GM20000 (cell line): ENCODE measurements around the gene GDF2.

ENCODE experiments used
- DNase-seq: peaks from one replicate; pipeline ENCODE4 v3.0.0; 2012; ENCODE audit warnings: low spot score
- TF ChIP-seq, protein P1 (sequence below): IDR thresholded peaks from 2 replicates; pipeline ENCODE4 v1.5.1; 2012; ENCODE audit warnings: mild to moderate bottlenecking, control low read depth; ENCODE audit errors: extremely low read depth, missing control alignments

The GDF2 gene

DNA sequence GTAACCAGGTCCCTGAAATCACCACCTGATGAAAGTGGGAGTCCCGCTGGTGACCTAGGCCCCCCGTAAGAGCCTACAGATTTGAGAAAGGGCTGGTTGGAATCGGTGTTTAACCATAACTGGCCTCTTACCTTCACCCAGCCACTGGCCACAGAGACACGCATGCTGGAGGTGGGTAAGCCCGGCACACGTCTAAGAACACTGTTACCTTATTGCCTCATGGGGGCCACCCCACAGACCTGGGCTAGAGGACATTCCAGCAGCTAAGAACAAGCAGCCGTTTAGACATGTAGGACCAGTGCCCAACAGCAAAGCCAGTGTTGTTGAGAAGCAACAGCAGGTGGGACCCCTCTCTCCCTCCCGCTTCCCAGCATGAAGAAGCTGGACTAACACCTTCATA, 2.5 kb upstream of the GDF2 start:
- TF ChIP-seq, protein P1, sequence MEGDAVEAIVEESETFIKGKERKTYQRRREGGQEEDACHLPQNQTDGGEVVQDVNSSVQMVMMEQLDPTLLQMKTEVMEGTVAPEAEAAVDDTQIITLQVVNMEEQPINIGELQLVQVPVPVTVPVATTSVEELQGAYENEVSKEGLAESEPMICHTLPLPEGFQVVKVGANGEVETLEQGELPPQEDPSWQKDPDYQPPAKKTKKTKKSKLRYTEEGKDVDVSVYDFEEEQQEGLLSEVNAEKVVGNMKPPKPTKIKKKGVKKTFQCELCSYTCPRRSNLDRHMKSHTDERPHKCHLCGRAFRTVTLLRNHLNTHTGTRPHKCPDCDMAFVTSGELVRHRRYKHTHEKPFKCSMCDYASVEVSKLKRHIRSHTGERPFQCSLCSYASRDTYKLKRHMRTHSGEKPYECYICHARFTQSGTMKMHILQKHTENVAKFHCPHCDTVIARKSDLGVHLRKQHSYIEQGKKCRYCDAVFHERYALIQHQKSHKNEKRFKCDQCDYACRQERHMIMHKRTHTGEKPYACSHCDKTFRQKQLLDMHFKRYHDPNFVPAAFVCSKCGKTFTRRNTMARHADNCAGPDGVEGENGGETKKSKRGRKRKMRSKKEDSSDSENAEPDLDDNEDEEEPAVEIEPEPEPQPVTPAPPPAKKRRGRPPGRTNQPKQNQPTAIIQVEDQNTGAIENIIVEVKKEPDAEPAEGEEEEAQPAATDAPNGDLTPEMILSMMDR = no peak
- no peak for DNase-seq

DNA sequence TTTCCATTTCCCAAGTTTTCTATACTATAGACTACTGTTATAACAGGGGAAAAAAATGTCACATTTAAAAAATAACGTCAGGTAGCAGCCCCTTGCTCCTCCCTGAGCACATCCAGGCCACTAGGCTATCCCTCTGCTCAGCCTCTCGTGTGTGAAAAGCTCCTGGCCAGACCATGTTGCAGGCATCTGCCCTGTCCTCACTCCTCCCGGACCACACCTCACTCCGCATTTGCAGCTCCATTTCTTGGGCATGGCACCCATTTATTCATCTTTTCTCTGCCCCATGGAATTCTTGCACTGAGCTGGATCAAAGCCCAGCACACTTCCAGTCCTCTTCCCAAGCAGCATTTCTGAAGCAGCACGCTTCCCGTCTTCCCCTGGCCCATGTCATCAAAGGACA, 1.4 kb upstream of the GDF2 start:
- TF ChIP-seq, protein P1 = no peak

DNA sequence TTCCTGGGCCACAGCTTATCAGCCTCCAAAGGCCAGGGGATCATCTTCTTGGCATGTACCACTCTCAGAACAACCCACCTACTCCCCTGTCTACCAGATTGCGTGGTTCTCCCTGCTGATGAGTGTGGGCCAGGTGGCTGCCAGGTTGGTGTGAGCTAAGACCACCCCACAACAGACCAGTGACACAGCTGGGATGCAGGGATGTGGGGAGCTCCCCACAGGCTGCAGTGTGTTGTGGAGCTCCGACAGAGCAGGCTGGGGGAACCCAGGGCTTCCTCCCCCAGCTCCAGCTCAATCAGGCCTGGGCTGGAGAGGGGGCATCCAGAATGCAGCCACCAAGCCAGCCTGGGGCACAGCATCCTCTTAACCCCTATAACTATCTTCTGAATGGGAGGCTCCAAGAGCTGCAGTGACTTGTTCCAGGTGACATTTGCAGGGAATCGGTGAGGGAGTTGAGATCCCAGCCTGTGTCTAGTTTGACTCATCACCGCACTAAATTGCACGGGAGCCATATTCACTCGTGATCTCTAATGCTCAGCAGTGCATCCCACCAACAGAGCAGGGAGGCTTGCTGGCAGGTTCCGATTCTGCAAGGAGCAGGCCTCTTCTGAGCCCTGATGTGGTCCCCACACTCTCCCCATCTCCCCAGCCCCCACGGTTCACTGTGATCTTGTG, 596 bp upstream of the GDF2 start:
- TF ChIP-seq, protein P1 = no peak
- DNase-seq = no peak

More for the DNA sequence above, 1.4 kb upstream of the GDF2 start:
- no peak for DNase-seq

DNA sequence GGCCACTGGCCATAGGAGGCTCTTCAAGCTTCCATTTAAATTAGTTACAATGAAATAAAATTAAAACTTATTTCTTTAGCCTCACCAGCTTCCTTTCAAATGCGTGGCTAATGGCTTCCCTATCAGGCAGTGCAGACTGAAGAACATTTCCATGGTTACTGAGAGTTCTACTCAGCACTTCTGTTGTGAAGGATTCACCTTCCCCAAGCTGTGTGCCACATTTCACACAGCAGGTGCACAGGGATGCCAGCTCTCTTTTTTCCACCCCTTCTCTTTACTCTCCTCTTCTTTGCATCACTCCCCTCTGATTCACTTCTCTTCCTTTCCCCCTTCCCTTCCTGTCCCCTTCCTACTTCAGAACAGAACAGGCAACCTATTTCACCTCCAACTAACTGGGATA, 833 bp downstream of the GDF2 start:
- TF ChIP-seq, protein P1 = no peak
- DNase-seq = no peak

DNA sequence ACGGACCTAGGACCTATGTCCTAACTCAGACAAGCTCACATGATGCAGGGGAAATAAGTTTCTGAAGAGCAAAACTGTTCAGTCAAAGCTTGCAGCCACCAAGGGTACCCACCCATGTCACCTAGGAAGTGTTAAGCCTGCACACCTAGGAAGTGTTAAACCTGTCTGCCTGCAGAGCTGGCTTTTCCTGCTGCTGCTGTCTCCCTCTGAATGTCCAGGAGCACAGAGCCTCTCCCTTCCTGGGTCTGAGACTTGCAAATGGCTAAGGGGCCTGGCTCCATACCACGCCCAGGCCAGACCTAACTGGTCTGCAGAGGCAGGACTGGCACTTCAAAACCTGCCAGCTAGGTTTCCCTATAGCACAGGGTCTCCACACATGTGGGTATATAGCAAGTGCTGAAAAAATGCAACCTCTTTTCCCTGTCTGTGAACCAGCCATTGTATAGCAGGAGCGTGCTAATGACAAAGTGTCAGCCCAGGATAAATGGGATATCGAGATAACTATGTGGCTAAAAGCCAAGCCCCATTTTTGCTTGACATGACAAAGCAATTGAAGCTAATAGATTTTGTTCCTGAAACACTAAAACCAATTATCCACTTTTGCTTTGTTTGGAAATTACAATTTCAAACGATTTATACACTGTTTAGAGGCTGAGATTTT, 1.5 kb downstream of the GDF2 start:
- DNase-seq = no peak

DNA sequence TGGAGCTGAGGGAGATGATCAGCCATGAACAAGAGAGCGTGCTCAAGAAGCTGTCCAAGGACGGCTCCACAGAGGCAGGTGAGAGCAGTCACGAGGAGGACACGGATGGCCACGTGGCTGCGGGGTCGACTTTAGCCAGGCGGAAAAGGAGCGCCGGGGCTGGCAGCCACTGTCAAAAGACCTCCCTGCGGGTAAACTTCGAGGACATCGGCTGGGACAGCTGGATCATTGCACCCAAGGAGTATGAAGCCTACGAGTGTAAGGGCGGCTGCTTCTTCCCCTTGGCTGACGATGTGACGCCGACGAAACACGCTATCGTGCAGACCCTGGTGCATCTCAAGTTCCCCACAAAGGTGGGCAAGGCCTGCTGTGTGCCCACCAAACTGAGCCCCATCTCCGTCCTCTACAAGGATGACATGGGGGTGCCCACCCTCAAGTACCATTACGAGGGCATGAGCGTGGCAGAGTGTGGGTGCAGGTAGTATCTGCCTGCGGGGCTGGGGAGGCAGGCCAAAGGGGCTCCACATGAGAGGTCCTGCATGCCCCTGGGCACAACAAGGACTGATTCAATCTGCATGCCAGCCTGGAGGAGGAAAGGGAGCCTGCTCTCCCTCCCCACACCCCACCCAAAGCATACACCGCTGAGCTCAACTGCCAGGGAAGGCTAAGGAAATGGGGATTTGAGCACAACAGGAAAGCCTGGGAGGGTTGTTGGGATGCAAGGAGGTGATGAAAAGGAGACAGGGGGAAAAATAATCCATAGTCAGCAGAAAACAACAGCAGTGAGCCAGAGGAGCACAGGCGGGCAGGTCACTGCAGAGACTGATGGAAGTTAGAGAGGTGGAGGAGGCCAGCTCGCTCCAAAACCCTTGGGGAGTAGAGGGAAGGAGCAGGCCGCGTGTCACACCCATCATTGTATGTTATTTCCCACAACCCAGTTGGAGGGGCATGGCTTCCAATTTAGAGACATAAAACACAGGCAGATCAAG, 3.3 kb downstream of the GDF2 start:
- DNase-seq = no peak
- TF ChIP-seq, protein P1 = no peak

More for the DNA sequence above, 1.5 kb downstream of the GDF2 start:
- TF ChIP-seq, protein P1 = no peak

DNA sequence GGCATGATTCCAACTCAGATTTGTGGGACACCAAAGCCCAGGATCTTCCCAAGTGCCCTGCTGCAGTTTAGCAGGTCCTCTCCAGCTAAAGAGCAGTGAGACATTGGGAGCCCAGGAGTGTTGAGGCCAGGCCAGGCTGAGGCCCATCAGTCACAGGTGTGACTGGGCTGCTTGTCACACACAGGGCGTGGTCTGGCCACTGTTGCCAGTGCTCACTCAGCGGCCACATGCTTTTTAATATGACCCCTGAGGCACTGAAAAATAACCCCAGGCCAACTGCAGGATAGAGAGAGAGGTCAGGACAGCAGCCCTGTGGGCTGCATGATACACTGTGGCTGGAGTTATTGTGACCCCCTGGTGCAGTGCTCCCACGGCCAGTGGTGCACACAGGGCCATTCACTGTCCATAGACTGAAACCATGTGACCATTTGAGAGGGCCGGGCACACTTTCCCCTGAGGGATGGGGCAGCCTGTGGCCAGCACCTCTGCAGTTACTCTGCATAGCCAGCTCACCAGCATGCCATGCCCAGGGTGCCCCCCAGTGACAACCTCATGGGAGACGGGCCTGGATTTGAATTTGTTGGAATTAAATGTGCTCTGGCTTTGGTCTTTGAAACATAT, 4.2 kb downstream of the GDF2 start:
- no peak for DNase-seq

More for the DNA sequence above, 4.2 kb downstream of the GDF2 start:
- TF ChIP-seq, protein P1 = no peak
